Trophoblast cell (in vitro differentiated cells and primary cell): ENCODE results near the gene PEX14.

Experiments used
- DNase-seq, 2 donors: peaks; one replicate each; pipeline ENCODE4 v3.0.0-alpha.2; 2016
- H2AFZ ChIP-seq: 2 replicates; pipeline ENCODE4 v1.6.1; 2013; ENCODE audit warnings: low read length, moderate library complexity, mild to moderate bottlenecking; ENCODE audit not compliant: insufficient read depth, poor library complexity
- H2AK5ac ChIP-seq: 2 replicates; pipeline ENCODE4 v1.6.1; 2013; ENCODE audit warnings: mild to moderate bottlenecking, low read length
- H2BK120ac ChIP-seq: 2 replicates; pipeline ENCODE4 v1.6.1; 2013; ENCODE audit warnings: low read length, mild to moderate bottlenecking, moderate library complexity; ENCODE audit not compliant: insufficient read depth, poor library complexity
- H2BK12ac ChIP-seq: 2 replicates; pipeline ENCODE4 v1.6.1; 2013; ENCODE audit warnings: mild to moderate bottlenecking, low read length, moderate library complexity
- H2BK5ac ChIP-seq: 2 replicates; pipeline ENCODE4 v1.6.1; 2013; ENCODE audit warnings: low read length, low read depth, moderate library complexity, mild to moderate bottlenecking; ENCODE audit not compliant: poor library complexity
- H3K14ac ChIP-seq: 2 replicates; pipeline ENCODE4 v1.6.1; 2013; ENCODE audit warnings: mild to moderate bottlenecking, low read length
- H3K18ac ChIP-seq: 2 replicates; pipeline ENCODE4 v1.6.1; 2013; ENCODE audit warnings: mild to moderate bottlenecking, low read length
- H3K23ac ChIP-seq: 2 replicates; pipeline ENCODE4 v1.6.1; 2013; ENCODE audit warnings: low read length
- H3K27ac ChIP-seq: 2 replicates; pipeline ENCODE4 v1.5.1; 2013; ENCODE audit warnings: low read depth, mild to moderate bottlenecking, inconsistent platforms, low read length, moderate library complexity
- H3K27me3 ChIP-seq: 2 replicates; pipeline ENCODE4 v1.6.1; 2013; ENCODE audit warnings: inconsistent platforms, mild to moderate bottlenecking, low read length, moderate library complexity; ENCODE audit not compliant: insufficient read depth
- H3K36me3 ChIP-seq, 2 experiments: 1 replicate in 1 of 2; 2 replicates in 1 of 2; pipeline ENCODE4 v1.6.1; 2013; ENCODE audit warnings: low read length in 2 of 2, mild to moderate bottlenecking in 2 of 2, moderate library complexity in 1 of 2; ENCODE audit not compliant: insufficient read depth in 2 of 2, control insufficient read depth in 1 of 2
- H3K4ac ChIP-seq: 2 replicates; pipeline ENCODE4 v1.6.1; 2013; ENCODE audit warnings: low read depth, mild to moderate bottlenecking, low read length, moderate library complexity
- H3K4me1 ChIP-seq, 2 experiments: 1 replicate in 1 of 2; 2 replicates in 1 of 2; pipeline ENCODE4 v1.6.1; 2013; ENCODE audit warnings: low read length in 2 of 2, mild to moderate bottlenecking in 2 of 2, moderate library complexity in 1 of 2; ENCODE audit not compliant: insufficient read depth in 2 of 2, control insufficient read depth in 1 of 2
- H3K4me2 ChIP-seq: 2 replicates; pipeline ENCODE4 v1.6.1; 2013; ENCODE audit warnings: inconsistent platforms, mild to moderate bottlenecking, low read length, moderate library complexity
- H3K4me3 ChIP-seq: 2 replicates; pipeline ENCODE4 v1.5.1; 2013; ENCODE audit warnings: mild to moderate bottlenecking, low read depth, low read length, inconsistent platforms
- H3K79me1 ChIP-seq: one replicate; pipeline ENCODE4 v1.6.1; 2013; ENCODE audit warnings: low read length
- H3K79me2 ChIP-seq: 2 replicates; pipeline ENCODE4 v1.6.1; 2013; ENCODE audit warnings: low read length, mild to moderate bottlenecking; ENCODE audit not compliant: control insufficient read depth, insufficient read depth, poor library complexity
- H3K9ac ChIP-seq: 2 replicates; pipeline ENCODE4 v1.6.1; 2013; ENCODE audit warnings: mild to moderate bottlenecking, low read length
- H3K9me3 ChIP-seq: 2 replicates; pipeline ENCODE4 v1.6.1; 2013; ENCODE audit warnings: low read depth, mild to moderate bottlenecking, control low read depth, inconsistent platforms, low read length; ENCODE audit not compliant: insufficient read depth
- H4K12ac ChIP-seq: 2 replicates; pipeline ENCODE4 v1.6.1; 2013; ENCODE audit warnings: low read depth, mild to moderate bottlenecking, low read length, moderate library complexity
- H4K8ac ChIP-seq: 2 replicates; pipeline ENCODE4 v1.6.1; 2013; ENCODE audit warnings: low read depth, mild to moderate bottlenecking, low read length, moderate library complexity
- H4K91ac ChIP-seq: one replicate; pipeline ENCODE4 v1.6.1; 2013; ENCODE audit warnings: low read depth, mild to moderate bottlenecking, low read length, moderate library complexity
- WGBS: extraction: QIAGEN DNeasy Blood & Tissue Kit; methylation state at CpG from one replicate; pipeline ENCODE4 v1.1.7; 2013; ENCODE audit warnings: missing lambda C conversion rate; ENCODE audit not compliant: insufficient read length, insufficient coverage; ENCODE audit errors: extremely low coverage; 5-methylcytosine and 5-hydroxymethylcytosine counted together

The PEX14 gene

DNA sequence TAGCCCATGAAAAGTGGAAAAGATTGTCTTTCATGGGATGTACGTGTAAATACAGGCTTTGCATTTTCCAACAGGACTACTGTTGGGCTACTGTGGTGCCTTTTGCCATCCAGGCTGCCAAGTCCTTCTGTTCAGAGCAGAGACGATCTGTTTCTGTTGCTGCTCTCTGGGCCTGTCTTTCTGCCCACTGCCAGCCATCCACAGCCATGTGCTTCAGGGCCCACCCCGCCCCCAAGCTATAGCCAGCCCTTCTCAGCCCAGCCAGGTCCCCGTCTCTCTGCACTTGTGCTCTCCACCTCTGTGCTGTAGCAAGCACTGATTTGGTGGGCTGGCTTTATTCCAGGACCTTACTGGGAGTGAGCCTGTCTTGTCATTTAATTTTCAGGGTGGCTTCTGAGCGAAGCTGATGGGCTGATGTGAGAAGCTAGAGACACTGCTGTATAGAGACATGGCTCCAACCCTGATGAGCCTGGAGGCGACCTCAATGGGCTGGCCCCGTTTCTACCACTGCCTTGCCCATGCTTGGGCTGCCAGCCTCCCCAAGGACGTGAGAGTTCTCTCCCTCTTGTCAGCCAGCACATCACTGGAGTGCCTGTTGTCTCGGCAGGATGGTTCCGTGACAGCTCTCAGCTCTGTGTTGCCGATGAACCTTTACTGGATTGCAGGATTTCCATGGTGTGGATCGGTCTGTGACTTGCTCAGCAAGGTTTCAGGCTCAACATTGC lies 137.8 kb downstream of the PEX14 start:
- Histone ChIP-seq H3K36me3 (no peaks in the 10 kb centered on the region), H3K4me1 (no peaks in the 10 kb centered on the region), H2BK120ac (no peak overlapping the region), H4K91ac (no peak overlapping the region), H3K9me3 (no peaks in the 10 kb centered on the region), H3K9ac (no peak overlapping the region), H2BK12ac (no peak overlapping the region), H2AK5ac (no peak overlapping the region), H4K8ac (no peak overlapping the region), H3K4me3 (no peak overlapping the region), H3K23ac (no peak overlapping the region), H3K4me2 (no peak overlapping the region), H3K27me3 (no peaks in the 10 kb centered on the region), H3K14ac (no peak overlapping the region), H3K79me2 (no peaks in the 10 kb centered on the region), H3K18ac (no peak overlapping the region), H4K12ac (no peak overlapping the region), H3K79me1 (no peaks in the 10 kb centered on the region), H2BK5ac (no peak overlapping the region), H2AFZ (no peak overlapping the region), H3K27ac (no peak overlapping the region), H3K4ac (no peak overlapping the region)
- DNase-seq: no peak
- no CpG with 5 or more reads among the region's 12 CpGs for WGBS

DNA sequence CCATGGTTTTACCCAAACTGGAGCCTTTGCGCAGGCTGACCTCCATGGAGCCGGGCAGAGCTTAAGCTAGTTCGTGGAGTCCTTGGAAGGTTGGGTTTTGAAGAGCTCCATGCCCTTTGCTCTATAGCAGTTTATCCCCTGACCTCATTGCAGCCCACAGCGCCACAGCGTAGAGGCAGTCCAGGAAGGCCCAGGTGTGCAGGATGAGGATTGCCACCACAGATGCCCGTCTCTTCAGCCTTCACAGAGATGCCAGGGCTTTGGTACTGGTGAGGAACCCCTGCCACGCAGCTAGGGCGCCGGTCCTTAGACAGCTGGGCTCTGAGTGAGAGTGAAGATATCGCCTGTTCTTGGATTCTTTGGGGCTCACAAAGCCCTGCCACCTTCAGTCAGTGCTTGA lies 138.6 kb downstream of the PEX14 start:
- no peak overlapping the region for H3K27ac ChIP-seq
- DNase-seq: no peak
- peaks cover 3% of the 10 kb centered on the region for H3K9me3 ChIP-seq
- no peaks in the 10 kb centered on the region for H3K79me2 ChIP-seq
- H3K27me3 ChIP-seq: no peaks in the 10 kb centered on the region
- H3K79me1 ChIP-seq: no peaks in the 10 kb centered on the region
- WGBS: no CpG with 5 or more reads among the region's 10 CpGs
- no peak overlapping the region for H3K18ac ChIP-seq
- no peaks in the 10 kb centered on the region for H3K36me3 ChIP-seq
- no peak overlapping the region for H2BK5ac ChIP-seq
- H2AFZ ChIP-seq: no peak overlapping the region
- H2BK12ac ChIP-seq: no peak overlapping the region
- no peak overlapping the region for H3K4me3 ChIP-seq
- H3K9ac ChIP-seq: no peak overlapping the region
- no peak overlapping the region for H3K4ac ChIP-seq
- no peak overlapping the region for H2AK5ac ChIP-seq
- no peak overlapping the region for H4K8ac ChIP-seq
- no peaks in the 10 kb centered on the region for H3K4me1 ChIP-seq
- no peak overlapping the region for H3K14ac ChIP-seq
- H3K4me2 ChIP-seq: no peak overlapping the region
- no peak overlapping the region for H4K12ac ChIP-seq
- no peak overlapping the region for H3K23ac ChIP-seq
- no peak overlapping the region for H4K91ac ChIP-seq
- no peak overlapping the region for H2BK120ac ChIP-seq

DNA sequence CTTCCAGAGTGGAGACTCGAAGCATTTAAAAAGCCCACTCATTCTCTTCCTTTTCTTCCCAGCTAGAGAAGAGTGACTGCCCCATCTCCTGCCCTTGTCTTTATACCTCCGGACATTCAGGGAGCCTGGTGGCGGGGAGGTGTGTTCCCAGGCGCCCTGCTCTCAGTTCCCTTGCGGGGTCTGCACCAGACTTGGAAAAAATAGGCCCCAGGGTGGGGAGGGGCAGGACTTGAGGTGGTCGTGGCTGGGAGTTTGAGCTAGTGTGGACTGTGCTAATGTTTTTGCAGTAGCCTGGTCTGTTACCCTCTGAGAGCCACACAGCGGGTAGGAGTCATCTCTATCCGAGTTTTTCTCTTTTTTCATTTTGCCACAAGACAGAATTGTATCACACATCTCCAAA lies 139.1 kb downstream of the PEX14 start:
- WGBS: no CpG with 5 or more reads among the region's 8 CpGs
- no peak overlapping the region for H3K27ac ChIP-seq
- H3K9me3 ChIP-seq: peaks cover 3% of the 10 kb centered on the region
- H3K36me3 ChIP-seq: no peaks in the 10 kb centered on the region
- no peaks in the 10 kb centered on the region for H3K79me1 ChIP-seq
- no peak overlapping the region for H2AK5ac ChIP-seq
- H3K9ac ChIP-seq: no peak overlapping the region
- H3K79me2 ChIP-seq: no peaks in the 10 kb centered on the region
- H4K8ac ChIP-seq: no peak overlapping the region
- no peak overlapping the region for H2AFZ ChIP-seq
- no peak overlapping the region for H3K14ac ChIP-seq
- H3K18ac ChIP-seq: no peak overlapping the region
- H4K12ac ChIP-seq: no peak overlapping the region
- no peak overlapping the region for H3K4me3 ChIP-seq
- H3K4ac ChIP-seq: no peak overlapping the region
- no peak overlapping the region for H3K23ac ChIP-seq
- H4K91ac ChIP-seq: no peak overlapping the region
- H2BK12ac ChIP-seq: no peak overlapping the region
- no peaks in the 10 kb centered on the region for H3K27me3 ChIP-seq
- no peak overlapping the region for H3K4me2 ChIP-seq
- H2BK120ac ChIP-seq: no peak overlapping the region
- H3K4me1 ChIP-seq: no peaks in the 10 kb centered on the region
- no peak overlapping the region for H2BK5ac ChIP-seq
- DNase-seq: no peak

DNA sequence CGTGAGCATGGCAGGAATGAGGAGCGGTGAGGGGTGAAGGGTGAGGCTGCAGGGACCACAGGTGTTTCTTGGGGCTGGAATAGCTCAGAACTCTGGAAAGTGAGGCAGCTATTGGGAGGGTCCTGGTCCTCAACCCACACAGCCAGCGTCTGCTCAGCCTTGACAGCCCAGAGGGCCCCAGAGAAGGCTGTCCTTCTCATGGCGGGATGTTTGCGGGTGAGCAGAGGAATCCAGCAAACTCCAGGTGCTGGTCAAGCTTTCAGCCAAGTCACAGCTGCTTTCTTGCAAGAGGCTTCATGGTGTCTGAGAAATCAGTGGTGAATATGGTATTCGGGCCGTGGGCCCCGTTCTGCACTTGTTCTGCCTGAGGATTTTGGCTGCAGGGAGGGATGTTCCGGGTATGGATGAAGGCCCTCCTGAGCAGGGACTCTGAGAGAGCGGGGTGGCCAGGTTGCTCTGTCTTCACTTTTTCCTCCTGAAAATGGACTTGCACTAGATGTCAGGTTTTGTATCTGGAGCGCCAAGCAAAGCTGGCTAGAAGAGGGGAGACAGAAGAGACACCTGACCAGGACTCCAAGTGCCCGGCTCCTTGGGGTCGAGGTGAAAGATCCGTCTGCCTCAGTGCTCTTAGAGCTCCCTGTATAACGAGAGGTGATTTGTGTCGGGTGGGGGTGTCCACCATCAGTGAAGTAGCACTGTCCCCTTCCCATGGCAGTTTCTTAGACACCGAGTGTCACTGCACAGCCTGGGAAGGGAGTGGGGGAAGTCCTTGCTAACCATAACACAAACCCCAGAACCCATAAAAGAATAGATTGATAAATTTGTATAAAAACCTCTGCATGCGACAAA lies 139.9 kb downstream of the PEX14 start:
- Histone ChIP-seq H4K91ac (no peak overlapping the region), H2BK120ac (no peak overlapping the region)

More for the DNA sequence above, 139.9 kb downstream of the PEX14 start:
- no peaks in the 10 kb centered on the region for H3K4me1 ChIP-seq
- peaks cover 3% of the 10 kb centered on the region for H3K9me3 ChIP-seq
- WGBS: no CpG with 5 or more reads among the region's 18 CpGs
- H3K36me3 ChIP-seq: no peaks in the 10 kb centered on the region
- H3K9ac ChIP-seq: no peak overlapping the region
- no peak for DNase-seq
- no peak overlapping the region for H4K8ac ChIP-seq
- no peak overlapping the region for H3K14ac ChIP-seq
- H3K27ac ChIP-seq: no peak overlapping the region
- H4K12ac ChIP-seq: no peak overlapping the region
- H2BK12ac ChIP-seq: no peak overlapping the region
- H2AFZ ChIP-seq: no peak overlapping the region
- H3K18ac ChIP-seq: no peak overlapping the region
- H2AK5ac ChIP-seq: no peak overlapping the region
- H3K4me3 ChIP-seq: no peak overlapping the region
- no peak overlapping the region for H2BK5ac ChIP-seq
- H3K79me1 ChIP-seq: no peaks in the 10 kb centered on the region
- H3K27me3 ChIP-seq: no peaks in the 10 kb centered on the region
- no peak overlapping the region for H3K23ac ChIP-seq
- H3K79me2 ChIP-seq: no peaks in the 10 kb centered on the region
- no peak overlapping the region for H3K4ac ChIP-seq
- no peak overlapping the region for H3K4me2 ChIP-seq
